Activated B cell treated with CpG ODN at 0.5 μM for 24 hours (primary cell): ENCODE results near the gene ARL15. TPM values are rescaled to one million over a fixed set of nuclear protein-coding genes. Genes with fewer than 3 reads are reported as not detected.

Experiments used
- ATAC-seq: fragments of 200-7000 bp; cut with Tn5 transposase; one replicate; pipeline ENCODE4 v1.10.0; 2021; ENCODE audit warnings: low read depth, mild to moderate bottlenecking, moderate library complexity
- CTCF ChIA-PET: fragments of 350-600 bp; sonication (Branson Sonifier 250); formaldehyde crosslinking; loops from one replicate; lab custom pipeline; 2021; ENCODE audit warnings: antibody characterized with exemption; lab: Charles Lee
- POLR2A ChIA-PET: fragments of 350-600 bp; sonication (Branson Sonifier 250); formaldehyde crosslinking; loops from one replicate; lab custom pipeline; 2021; ENCODE audit warnings: antibody characterized with exemption; lab: Charles Lee
- DNase-seq: peaks from one replicate; pipeline ENCODE4 v3.0.0; 2022
- H3K27ac Mint-ChIP-seq: one replicate; pipeline ENCODE4 v1.8.0; 2020; ENCODE audit warnings: mixed read lengths
- H3K27me3 Mint-ChIP-seq: one replicate; pipeline ENCODE4 v1.8.0; 2021; ENCODE audit warnings: mixed read lengths
- H3K36me3 Mint-ChIP-seq: one replicate; pipeline ENCODE4 v1.8.0; 2021; ENCODE audit warnings: low read depth, mixed read lengths
- H3K4me1 Mint-ChIP-seq: one replicate; pipeline ENCODE4 v1.8.0; 2021; ENCODE audit warnings: mixed read lengths
- H3K4me3 Mint-ChIP-seq: one replicate; pipeline ENCODE4 v1.8.0; 2020; ENCODE audit warnings: mild to moderate bottlenecking, mixed read lengths
- H3K9me3 Mint-ChIP-seq: one replicate; pipeline ENCODE4 v1.8.0; 2020; ENCODE audit warnings: mixed read lengths
- intact Hi-C: fragments of 100-400 bp; cut with micrococcal nuclease; formaldehyde crosslinking; loops from one replicate; pipeline ENCODE4 v1.15.1; 2024
- total RNA-seq: library from RNA; stranded (reverse); gene quantifications from 2 replicates; pipeline ENCODE4 v1.2.3, GENCODE V29; 2022
- TF ChIP-seq, protein P1 (sequence below): fragments of 200-600 bp; IDR thresholded peaks from one replicate; pipeline ENCODE4 v1.8.0; 2022; ENCODE audit warnings: antibody characterized with exemption, mild to moderate bottlenecking

Gene ARL15
- total RNA-seq, 1 donor from 2014 or later, result 17.5 TPM

DNA sequence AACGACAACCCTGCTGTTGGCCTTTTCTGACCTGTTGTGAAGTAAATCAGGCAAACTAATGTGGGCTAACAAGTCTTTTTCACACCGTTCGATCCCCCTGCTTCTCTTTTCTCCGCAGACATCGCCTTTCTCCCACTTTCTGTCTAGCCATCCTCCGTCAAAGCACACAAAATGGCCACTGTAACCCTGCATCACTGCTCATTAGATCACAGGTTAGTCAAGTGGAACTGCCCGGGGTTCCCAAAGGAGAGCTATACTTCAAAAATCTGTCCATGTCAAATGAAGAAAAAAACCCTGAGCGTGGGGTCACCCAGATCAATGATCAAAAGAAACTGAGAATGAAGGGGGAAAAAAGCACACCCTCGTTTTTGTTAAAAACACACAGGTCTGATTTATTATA lies 212.1 kb downstream of the ARL15 start:
- no peak overlapping the region for H3K27ac Mint-ChIP-seq
- H3K4me1 Mint-ChIP-seq, result peaks cover 18% of the 10 kb centered on the region
- H3K27me3 Mint-ChIP-seq, result no peaks in the 10 kb centered on the region
- no peaks in the 10 kb centered on the region for H3K36me3 Mint-ChIP-seq
- TF ChIP-seq, protein P1, sequence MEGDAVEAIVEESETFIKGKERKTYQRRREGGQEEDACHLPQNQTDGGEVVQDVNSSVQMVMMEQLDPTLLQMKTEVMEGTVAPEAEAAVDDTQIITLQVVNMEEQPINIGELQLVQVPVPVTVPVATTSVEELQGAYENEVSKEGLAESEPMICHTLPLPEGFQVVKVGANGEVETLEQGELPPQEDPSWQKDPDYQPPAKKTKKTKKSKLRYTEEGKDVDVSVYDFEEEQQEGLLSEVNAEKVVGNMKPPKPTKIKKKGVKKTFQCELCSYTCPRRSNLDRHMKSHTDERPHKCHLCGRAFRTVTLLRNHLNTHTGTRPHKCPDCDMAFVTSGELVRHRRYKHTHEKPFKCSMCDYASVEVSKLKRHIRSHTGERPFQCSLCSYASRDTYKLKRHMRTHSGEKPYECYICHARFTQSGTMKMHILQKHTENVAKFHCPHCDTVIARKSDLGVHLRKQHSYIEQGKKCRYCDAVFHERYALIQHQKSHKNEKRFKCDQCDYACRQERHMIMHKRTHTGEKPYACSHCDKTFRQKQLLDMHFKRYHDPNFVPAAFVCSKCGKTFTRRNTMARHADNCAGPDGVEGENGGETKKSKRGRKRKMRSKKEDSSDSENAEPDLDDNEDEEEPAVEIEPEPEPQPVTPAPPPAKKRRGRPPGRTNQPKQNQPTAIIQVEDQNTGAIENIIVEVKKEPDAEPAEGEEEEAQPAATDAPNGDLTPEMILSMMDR, result no peak
- POLR2A ChIA-PET, result no interaction called here
- ATAC-seq, result no peak
- DNase-seq, result no peak
- no peaks in the 10 kb centered on the region for H3K9me3 Mint-ChIP-seq
- CTCF ChIA-PET, result no interaction called here
- no peak overlapping the region for H3K4me3 Mint-ChIP-seq
- intact Hi-C loops, result no loop called here

DNA sequence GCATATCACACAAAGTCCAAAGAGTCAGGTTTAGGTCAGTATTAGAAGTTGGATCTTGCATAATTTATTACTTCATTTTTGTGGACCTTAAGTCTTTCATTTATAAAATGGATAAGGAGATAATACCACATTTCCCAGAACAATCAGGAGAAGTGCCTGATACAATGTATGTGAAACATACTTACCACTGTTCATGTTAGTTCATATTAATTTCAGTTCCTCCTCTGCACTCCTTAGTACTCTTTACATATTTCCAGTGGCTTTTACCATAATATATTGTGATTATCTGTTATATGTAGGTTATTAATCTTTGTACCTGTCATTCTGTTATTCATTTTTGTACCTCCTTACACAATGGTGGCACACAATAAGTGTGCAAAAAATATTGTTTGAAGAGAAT lies 214.4 kb downstream of the ARL15 start:
- DNase-seq, result no peak
- ChIA-PET CTCF (no interaction called here), POLR2A (no interaction called here)
- TF ChIP-seq, protein P1, result no peak
- no peak for ATAC-seq
- H3K4me3 Mint-ChIP-seq, result no peak overlapping the region
- H3K9me3 Mint-ChIP-seq, result no peaks in the 10 kb centered on the region
- no peak overlapping the region for H3K27ac Mint-ChIP-seq
- H3K27me3 Mint-ChIP-seq, result no peaks in the 10 kb centered on the region
- peaks cover 18% of the 10 kb centered on the region for H3K4me1 Mint-ChIP-seq
- intact Hi-C loops, result no loop called here
- H3K36me3 Mint-ChIP-seq, result no peaks in the 10 kb centered on the region

DNA sequence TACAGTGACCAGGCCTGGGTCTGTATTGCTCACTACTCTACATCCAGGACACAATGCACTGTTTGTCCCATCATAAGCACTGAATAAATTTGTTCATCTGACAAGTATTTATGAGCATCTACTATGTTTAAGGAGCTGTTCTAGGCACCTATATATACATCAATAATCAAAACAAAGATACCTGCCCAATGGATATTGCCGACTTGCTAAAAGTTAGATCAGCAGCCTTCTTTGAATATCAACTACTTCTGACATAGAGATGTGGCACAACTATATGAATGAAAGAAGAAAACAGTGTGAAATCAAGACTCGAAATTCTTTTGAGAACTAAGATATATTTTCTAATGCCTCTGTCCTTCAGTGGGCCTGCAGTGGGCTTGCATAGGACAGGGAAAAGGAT lies 215.7 kb downstream of the ARL15 start:
- DNase-seq (no peak), ATAC-seq (no peak)
- H3K27me3 Mint-ChIP-seq, result no peaks in the 10 kb centered on the region
- H3K27ac Mint-ChIP-seq, result no peak overlapping the region
- peaks cover 2% of the 10 kb centered on the region for H3K36me3 Mint-ChIP-seq
- intact Hi-C loops, result no loop called here
- TF ChIP-seq, protein P1, result no peak
- peaks cover 18% of the 10 kb centered on the region for H3K4me1 Mint-ChIP-seq
- POLR2A ChIA-PET, result no interaction called here
- CTCF ChIA-PET, result no interaction called here
- H3K9me3 Mint-ChIP-seq, result no peaks in the 10 kb centered on the region
- no peak overlapping the region for H3K4me3 Mint-ChIP-seq

DNA sequence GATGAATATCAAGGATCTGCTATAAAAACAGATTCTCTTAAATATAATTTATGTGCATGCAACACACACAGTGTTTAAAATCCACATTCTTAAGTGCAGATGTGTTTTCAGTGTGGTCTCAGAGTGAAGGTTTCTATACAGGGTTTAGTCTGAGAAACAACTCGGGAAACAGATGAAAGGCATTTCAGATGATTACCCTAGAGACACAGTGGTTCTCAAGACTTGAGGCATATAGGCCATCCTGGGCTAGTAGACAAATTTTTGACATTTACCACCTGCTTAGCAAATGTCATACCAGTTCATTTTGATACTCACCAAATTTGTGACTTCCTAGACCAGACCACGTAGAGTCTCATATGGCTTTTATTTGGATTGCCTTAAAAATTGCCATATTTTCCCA lies 216.5 kb downstream of the ARL15 start:
- Mint-ChIP-seq H3K27ac (no peak overlapping the region), H3K4me3 (no peak overlapping the region), H3K36me3 (peaks cover 2% of the 10 kb centered on the region), H3K9me3 (no peaks in the 10 kb centered on the region), H3K27me3 (no peaks in the 10 kb centered on the region), H3K4me1 (peaks cover 18% of the 10 kb centered on the region)
- TF ChIP-seq, protein P1, result no peak
- ChIA-PET POLR2A (no interaction called here), CTCF (no interaction called here)
- intact Hi-C loops, result no loop called here
- DNase-seq (no peak), ATAC-seq (no peak)

DNA sequence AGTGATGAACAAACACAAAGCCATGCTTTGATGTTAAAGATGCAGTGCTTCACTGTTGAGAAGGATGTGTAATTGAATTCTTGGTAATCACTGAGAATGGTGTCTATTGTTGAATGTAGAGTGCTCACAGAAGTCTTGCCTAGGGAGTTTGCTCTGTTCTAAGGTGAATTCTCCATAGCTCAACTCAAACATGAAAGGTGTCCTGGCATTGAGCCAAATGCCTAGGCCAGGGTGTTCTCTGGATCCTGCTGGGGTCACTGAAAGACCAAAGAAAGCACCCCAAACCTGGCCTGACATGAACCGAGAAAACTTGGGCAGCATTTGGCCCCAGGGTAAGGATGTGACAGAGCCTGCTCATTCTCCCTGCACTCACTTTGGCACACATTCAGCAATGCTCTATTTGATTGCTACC lies 217.3 kb downstream of the ARL15 start:
- intact Hi-C loops, result no loop called here
- Mint-ChIP-seq H3K27ac (no peak overlapping the region), H3K36me3 (peaks cover 2% of the 10 kb centered on the region), H3K27me3 (no peaks in the 10 kb centered on the region), H3K4me1 (peaks cover 18% of the 10 kb centered on the region), H3K4me3 (no peak overlapping the region), H3K9me3 (peaks cover 3% of the 10 kb centered on the region)
- ChIA-PET CTCF (no interaction called here), POLR2A (no interaction called here)
- TF ChIP-seq, protein P1, result no peak
- DNase-seq (no peak), ATAC-seq (no peak)
